ENCODE data around the gene MACC1. TPM values are rescaled to one million over a fixed set of nuclear protein-coding genes. Genes with fewer than 3 reads are reported as not detected.
"Not testable (repeated sequence)": the region's sequence is repeated elsewhere in the genome, so short reads cannot be mapped to it uniquely, and the experiment has no call there.

MACC1 gene
- total RNA-seq, 1 experiment from 2014 or later: not detected

DNA sequence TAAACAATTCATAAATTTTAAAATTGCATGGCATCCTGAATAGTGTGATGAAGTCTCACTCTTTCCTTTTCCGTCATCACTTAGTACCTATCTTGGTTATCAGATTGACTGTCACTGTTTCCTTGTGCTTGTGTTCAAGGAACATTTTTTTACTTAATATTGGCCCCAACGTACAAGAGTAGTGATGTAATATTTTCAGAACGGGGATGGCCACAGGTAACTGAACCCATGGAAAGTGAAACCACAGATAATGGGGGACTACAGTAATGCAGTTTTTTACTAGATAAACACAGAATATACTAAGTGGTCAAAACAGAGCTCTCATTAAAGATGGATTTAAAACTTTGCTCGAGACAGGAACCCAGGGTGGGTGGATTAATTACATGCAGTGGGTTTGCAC is 85.4 kb downstream of the MACC1 start:
- H3K27me3 ChIP-seq: no peaks in the 10 kb centered on the region
- no peak overlapping the region for H3K4me3 ChIP-seq
- no peaks in the 10 kb centered on the region for H3K9me3 ChIP-seq
- no peak for DNase-seq
- no peaks in the 10 kb centered on the region for H3K36me3 ChIP-seq

GRCh38 chr7:20129920-20130319 is 87.3 kb downstream of the MACC1 start:
- Histone ChIP-seq H3K4me3 (no peak overlapping the region), H3K27me3 (no peaks in the 10 kb centered on the region), H3K9me3 (no peaks in the 10 kb centered on the region), H3K36me3 (no peaks in the 10 kb centered on the region)
- DNase-seq: no peak

- no peaks in the 10 kb centered on the region for H3K27me3 ChIP-seq
These were observed 89.2 kb downstream of the MACC1 start for GRCh38 chr7:20128001-20128400.

DNA sequence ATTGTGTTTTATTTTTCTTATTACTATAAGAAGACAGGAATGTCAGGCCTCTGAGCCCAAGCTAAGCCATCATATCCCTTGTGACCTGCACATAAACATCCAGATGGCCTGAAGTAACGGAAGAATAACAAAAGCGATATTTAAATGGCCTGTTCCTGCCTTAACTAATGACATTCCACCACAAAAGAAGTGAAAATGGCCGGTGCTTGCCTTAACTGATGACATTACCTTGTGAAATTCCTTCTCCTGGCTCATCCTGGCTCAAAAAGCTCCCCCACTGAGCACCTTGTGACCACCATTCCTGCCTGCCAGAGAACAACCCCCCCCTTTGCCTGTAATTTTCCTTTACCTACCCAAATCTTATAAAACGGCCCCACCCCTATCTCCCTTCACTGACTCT is 91.1 kb downstream of the MACC1 start:
- DNase-seq, H3K9me3 ChIP-seq, H3K4me3 ChIP-seq, H3K36me3 ChIP-seq, H3K27me3 ChIP-seq: not testable (repeated sequence)

More at GRCh38 chr7:20128001-20128400, 89.2 kb downstream of the MACC1 start:
- H3K36me3 ChIP-seq: no peaks in the 10 kb centered on the region
- no peak overlapping the region for H3K4me3 ChIP-seq
- DNase-seq: no peak
- no peaks in the 10 kb centered on the region for H3K9me3 ChIP-seq

DNA sequence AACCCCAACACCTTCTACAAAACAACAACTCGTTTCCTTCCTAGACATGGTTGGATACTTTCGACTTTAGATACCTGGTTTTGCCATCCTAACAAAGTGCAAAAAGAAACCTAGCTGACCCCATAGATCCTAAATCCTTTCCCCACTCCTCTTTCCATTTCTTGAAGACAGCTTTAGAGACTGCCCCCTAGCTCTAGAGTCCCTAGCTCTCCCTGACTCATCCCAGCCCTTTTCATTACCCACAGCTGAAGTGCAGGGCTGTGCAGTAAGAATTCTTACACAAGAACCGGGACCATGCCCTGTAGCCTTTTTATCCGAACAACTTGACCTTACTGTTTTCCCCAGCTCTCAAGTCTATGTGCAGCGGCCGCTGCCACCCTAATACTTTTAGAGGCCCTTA is 93.1 kb downstream of the MACC1 start:
- H3K4me3 ChIP-seq, DNase-seq, H3K27me3 ChIP-seq, H3K9me3 ChIP-seq, H3K36me3 ChIP-seq: not testable (repeated sequence)

GRCh38 chr7:20122653-20123316 is 94.4 kb downstream of the MACC1 start:
- not testable (repeated sequence) for H3K4me3 ChIP-seq, DNase-seq, H3K9me3 ChIP-seq, H3K27me3 ChIP-seq, H3K36me3 ChIP-seq

DNA sequence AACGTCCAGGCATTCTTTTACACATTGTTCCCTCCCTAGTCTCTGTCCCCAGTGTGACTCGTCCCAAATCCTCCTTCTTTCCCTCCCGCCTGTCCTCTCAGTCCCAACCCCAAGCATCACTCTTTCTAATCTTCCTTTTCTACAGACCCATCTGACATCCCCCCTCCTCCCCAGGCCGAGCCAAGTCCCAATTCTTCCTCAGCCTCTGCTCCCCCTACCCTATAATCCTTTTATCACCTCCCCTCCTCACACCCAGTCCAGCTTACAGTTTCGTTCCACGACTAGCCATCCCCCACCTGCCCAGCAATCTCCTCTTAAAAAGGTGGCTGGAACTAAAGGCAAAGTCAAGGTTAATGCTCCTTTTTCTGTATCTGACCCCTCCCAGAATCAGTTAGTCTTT is 95.1 kb downstream of the MACC1 start:
- H3K9me3 ChIP-seq: no peaks in the 10 kb centered on the region
- H3K36me3 ChIP-seq: no peaks in the 10 kb centered on the region
- no peak for DNase-seq
- H3K27me3 ChIP-seq: no peaks in the 10 kb centered on the region; the same call in 1 of the 2 replicates
- no peak overlapping the region for H3K4me3 ChIP-seq

DNA sequence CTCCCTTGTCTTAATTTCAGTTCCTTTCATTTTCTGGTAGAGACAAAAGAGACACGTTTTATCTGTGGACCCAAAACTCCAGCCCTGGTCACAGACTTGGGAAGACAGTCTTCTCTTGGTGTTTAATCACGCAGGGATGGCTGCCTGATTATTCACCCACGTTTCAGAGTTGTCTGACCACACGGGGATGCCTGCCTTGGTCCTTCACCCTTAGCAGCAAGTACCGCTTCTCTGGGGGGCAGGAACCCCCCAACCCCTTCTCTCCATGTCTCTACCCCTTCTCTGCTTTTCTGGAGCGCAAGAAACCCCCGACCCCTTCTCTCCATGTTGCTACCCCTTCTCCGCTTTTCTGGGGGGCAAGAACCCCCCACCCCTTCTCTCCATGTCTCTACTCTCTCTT is 95.8 kb downstream of the MACC1 start:
- no peaks in the 10 kb centered on the region; the same call in 1 of the 2 replicates for H3K27me3 ChIP-seq
- DNase-seq: no peak
- H3K36me3 ChIP-seq: no peaks in the 10 kb centered on the region
- no peaks in the 10 kb centered on the region for H3K9me3 ChIP-seq
- H3K4me3 ChIP-seq: no peak overlapping the region

DNA sequence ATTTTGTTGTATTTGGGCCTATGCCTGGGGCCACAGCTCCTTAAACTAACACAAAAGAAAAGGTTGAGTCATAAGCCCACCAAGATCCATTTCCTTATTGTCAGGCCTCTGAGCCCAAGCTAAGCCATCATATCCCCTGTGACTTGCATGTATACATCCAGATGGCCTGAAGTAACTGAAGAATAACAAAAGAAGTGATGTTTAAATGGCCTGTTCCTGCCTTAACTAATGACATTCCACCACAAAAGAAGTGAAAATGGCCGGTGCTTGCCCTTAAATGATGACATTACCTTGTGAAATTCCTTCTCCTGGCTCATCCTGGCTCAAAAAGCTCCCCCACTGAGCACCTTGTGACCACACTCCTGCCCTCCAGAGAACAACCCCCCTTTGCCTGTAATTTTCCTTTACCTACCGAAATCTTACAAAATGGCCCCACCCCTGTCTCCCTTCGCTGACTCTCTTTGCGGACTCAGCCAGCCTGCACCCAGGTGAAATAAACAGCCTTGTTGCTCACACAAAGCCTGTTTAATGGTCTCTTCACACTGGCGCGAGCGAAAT is 96.5 kb downstream of the MACC1 start:
- H3K27me3 ChIP-seq, H3K36me3 ChIP-seq, DNase-seq, H3K4me3 ChIP-seq, H3K9me3 ChIP-seq: not testable (repeated sequence)

DNA sequence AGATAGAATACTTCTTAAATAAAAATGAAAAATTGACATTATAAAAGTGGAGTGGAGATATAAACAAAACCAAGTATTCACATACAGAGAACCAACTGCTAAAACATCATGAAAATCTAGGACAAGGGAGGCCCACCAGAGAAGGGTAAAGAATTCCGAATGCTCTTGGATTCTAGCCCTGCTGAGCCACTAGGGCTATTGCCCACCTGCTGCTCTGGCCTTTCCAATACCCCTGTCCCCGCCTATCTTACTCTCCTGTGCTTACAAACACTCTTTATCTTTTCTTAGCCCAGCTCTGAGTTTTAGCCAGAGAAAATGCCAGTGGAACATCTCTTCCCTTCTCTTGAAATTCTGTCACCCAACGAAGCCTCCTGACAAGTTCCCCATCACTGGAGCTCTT is 100.3 kb downstream of the MACC1 start:
- H3K36me3 ChIP-seq: no peaks in the 10 kb centered on the region
- H3K4me3 ChIP-seq: no peak overlapping the region
- no peaks in the 10 kb centered on the region for H3K9me3 ChIP-seq
- DNase-seq: no peak
- no peaks in the 10 kb centered on the region; the same call in 1 of the 2 replicates for H3K27me3 ChIP-seq

DNA sequence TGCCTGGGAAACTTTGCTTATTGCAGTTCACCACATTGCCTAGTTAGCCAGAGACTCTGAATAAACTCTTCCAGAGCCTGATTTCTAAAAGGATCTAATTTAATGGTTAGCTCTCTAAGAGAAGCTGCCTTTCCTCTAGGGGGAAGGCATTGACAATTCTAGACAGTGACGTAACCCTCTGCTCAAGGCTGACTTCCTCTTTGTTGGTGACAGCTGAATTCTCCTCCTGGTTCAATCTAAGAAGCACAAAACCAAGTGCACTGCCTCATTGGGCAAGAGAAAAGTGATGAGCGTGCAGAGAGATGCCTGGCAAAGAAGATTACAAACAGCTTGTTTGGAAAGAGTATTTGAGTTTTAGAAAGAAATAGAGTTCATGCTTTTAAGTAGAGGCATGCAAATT is 102.7 kb downstream of the MACC1 start:
- H3K36me3 ChIP-seq: no peaks in the 10 kb centered on the region
- H3K9me3 ChIP-seq: no peaks in the 10 kb centered on the region
- no peaks in the 10 kb centered on the region; the same call in 1 of the 2 replicates for H3K27me3 ChIP-seq
- H3K4me3 ChIP-seq: no peak overlapping the region
- no peak for DNase-seq

- Histone ChIP-seq H3K9me3 (no peaks in the 10 kb centered on the region), H3K27me3 (no peaks in the 10 kb centered on the region; the same call in 1 of the 2 replicates), H3K36me3 (no peaks in the 10 kb centered on the region), H3K4me3 (no peak overlapping the region)
- no peak for DNase-seq
These were observed 103.7 kb downstream of the MACC1 start for GRCh38 chr7:20113427-20114027.

- Histone ChIP-seq H3K27me3 (no peaks in the 10 kb centered on the region), H3K36me3 (no peaks in the 10 kb centered on the region), H3K4me3 (no peak overlapping the region), H3K9me3 (no peaks in the 10 kb centered on the region)
- DNase-seq: no peak
These were observed 104.5 kb downstream of the MACC1 start for GRCh38 chr7:20112696-20113095.

- DNase-seq: no peak
- no peaks in the 10 kb centered on the region for H3K27me3 ChIP-seq
- no peaks in the 10 kb centered on the region for H3K9me3 ChIP-seq
- H3K36me3 ChIP-seq: no peaks in the 10 kb centered on the region
- H3K4me3 ChIP-seq: no peak overlapping the region
These were observed 105.2 kb downstream of the MACC1 start for GRCh38 chr7:20111821-20112542.

DNA sequence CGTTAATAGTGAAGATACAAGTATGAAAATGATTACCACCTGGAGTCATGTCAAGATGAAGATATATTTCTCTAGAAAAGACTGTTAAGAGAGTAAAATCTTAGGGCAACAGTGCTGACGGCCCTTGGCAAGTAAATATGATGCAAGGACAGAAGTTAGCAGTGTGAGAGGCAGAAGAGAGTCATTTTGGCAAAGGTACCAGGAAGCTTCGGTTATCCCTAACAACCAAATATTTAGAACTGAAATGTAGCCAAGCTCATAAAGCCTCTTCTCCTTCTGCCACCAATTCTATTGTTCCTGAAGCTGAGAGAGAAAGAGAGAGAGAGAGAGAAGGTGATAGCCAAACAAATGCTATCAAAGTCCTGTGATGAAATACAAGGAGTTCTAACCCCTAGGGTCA is 109.6 kb downstream of the MACC1 start:
- Histone ChIP-seq H3K27me3 (no peaks in the 10 kb centered on the region), H3K36me3 (no peaks in the 10 kb centered on the region), H3K9me3 (no peaks in the 10 kb centered on the region), H3K4me3 (no peak overlapping the region)
- DNase-seq: peak; percentile 13

GRCh38 chr7:20104696-20105095 is 112.5 kb downstream of the MACC1 start:
- no peak for DNase-seq
- Histone ChIP-seq H3K4me3 (no peak overlapping the region), H3K9me3 (no peaks in the 10 kb centered on the region), H3K27me3 (no peaks in the 10 kb centered on the region), H3K36me3 (no peaks in the 10 kb centered on the region)

DNA sequence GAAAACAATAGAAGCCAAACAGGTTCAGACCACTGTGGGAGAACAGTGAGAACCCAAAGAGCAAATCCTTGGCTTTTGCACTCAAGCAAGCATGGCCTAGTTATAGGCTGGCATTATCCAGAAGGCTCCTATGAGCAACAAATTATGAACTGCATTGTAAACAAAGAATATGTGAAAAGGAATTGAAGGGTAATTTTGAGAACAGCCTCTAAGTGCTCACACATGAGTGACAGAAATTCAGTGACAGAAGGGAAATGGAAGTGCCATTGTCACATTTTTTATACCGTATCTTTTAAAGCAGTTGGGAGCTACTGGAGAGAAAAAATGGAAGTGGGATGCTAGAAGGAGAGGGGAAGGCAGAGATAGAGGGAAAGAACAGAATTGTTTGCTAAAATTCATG is 114.2 kb downstream of the MACC1 start:
- no peaks in the 10 kb centered on the region for H3K36me3 ChIP-seq
- H3K27me3 ChIP-seq: no peaks in the 10 kb centered on the region
- H3K4me3 ChIP-seq: no peak overlapping the region
- no peak for DNase-seq
- no peaks in the 10 kb centered on the region for H3K9me3 ChIP-seq

Data from MG63 (cell line).